Fibroblast of villous mesenchyme (primary cell): Measurements from ENCODE around the gene SLC22A31. TPM values are rescaled to one million over a fixed set of nuclear protein-coding genes. Genes with fewer than 3 reads are reported as not detected.

Experiments used
- DNase-seq: peaks from one replicate; pipeline ENCODE4 v3.0.0-alpha.2; 2010; ENCODE audit warnings: low read depth
- H3K4me3 ChIP-seq: 2 replicates; pipeline ENCODE4 v1.5.1; 2011; ENCODE audit warnings: low read depth, mild to moderate bottlenecking, low read length
- total RNA-seq: library from RNA; depleted of rRNA; stranded (reverse); fragments of >200 nt; gene quantifications from 2 replicates; pipeline ENCODE4 v1.2.3, GENCODE V29; 2012
- TF ChIP-seq, protein P1 (sequence below): IDR thresholded peaks from 2 replicates; pipeline ENCODE4 v1.5.1; 2012; ENCODE audit warnings: low read depth, mild to moderate bottlenecking, low read length; ENCODE audit not compliant: insufficient read depth

The SLC22A31 gene
- total RNA-seq, 1 donor, result under 0.01 TPM

DNA sequence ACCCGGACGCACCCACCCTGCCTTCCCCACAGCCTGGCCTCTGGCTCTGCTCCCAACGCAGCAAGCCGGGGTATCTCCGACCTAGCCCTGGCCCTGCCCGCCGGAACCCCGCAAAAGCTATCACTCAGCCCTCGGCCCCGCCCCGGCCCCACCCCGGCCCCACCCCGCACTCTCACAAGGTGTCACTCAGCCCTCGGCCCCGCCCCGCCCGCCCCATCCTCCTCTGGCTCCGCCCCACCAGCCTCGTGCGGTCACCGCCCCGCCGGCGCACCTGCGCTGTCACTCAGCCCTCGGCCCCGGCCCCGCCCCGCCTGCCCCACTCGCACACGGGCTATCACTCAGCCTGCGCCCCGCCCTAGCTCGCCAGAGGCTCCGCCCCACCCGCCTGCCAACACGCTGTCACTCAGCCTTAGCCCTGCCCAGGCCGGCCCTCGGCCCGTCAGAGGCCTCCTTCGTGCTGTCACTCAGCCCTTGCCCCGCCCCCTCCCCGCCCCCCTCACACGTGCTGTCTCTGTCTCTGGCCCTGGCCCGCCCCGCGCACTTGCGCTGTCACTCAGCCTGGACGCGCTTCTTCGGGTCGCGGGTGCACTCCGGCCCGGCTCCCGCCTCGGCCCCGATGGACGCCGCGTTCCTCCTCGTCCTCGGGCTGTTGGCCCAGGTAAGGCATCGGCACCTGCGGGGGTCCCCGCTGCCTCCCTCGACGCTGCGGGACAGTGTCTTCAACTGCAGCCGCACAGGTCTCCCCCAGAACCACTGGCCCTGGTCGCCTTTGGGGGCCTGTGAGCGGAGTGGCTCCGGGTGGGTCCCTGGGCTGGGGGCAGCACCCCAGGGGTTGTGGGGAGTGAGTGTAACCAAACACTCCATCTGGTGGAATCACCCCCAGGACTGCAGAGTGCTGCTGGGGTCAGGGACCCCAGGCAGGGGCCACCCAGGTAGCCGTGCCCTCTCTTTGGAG, 28.8 kb downstream of the SLC22A31 start, which contains the start of gene CDH15:
CDH15 (plus strand) TSS at position 533 of the 955 bp plus-strand sequence; CDS start at position 617, 84 bp downstream.
- peak; percentile 79 for DNase-seq
- TF ChIP-seq, protein P1, sequence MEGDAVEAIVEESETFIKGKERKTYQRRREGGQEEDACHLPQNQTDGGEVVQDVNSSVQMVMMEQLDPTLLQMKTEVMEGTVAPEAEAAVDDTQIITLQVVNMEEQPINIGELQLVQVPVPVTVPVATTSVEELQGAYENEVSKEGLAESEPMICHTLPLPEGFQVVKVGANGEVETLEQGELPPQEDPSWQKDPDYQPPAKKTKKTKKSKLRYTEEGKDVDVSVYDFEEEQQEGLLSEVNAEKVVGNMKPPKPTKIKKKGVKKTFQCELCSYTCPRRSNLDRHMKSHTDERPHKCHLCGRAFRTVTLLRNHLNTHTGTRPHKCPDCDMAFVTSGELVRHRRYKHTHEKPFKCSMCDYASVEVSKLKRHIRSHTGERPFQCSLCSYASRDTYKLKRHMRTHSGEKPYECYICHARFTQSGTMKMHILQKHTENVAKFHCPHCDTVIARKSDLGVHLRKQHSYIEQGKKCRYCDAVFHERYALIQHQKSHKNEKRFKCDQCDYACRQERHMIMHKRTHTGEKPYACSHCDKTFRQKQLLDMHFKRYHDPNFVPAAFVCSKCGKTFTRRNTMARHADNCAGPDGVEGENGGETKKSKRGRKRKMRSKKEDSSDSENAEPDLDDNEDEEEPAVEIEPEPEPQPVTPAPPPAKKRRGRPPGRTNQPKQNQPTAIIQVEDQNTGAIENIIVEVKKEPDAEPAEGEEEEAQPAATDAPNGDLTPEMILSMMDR, result no peak
- H3K4me3 ChIP-seq, result peak within 1 kb of the TSS; percentile 42

DNA sequence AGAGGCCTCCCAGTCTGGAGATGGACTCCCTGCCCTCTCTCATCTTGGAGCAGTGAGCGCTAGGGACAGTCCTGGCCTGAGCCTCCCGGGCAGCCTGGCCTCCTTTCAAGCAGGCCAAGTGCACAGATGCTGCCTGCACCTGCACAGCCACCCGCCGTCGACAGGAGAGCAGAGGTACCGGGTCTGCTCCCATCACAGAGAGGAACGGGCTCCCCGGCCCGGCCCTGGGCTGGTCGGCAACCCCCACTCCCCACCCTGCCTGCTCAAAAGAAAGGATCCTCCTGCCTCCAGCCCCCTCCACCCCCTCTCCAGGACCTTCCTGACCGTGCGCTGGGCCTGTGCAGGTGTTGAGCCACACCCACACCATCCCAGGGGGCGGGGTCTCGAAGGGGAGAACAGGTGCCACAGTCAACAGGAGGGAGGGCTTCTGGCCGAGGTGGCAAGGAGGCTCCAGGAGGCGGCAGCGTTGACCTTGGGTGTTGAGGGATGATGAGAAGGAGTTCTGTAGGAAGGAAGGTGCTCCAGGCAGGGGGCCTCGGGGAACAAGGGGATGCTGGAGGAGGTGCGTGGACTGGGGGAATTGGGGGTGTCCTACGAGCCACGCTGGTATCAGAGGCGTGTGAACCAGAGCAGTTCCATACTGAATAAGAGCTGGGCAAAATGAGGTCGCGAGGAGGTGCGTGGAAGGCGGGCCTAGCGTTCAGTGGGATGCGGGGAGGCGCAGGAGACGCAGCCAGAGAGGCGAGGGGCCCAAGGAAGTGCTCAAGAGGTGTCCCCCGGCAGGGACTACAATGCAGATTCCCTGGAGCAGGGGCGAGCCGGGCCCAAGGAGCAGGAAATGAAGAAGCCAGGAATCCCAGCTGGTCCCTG, 29.8 kb downstream of the SLC22A31 start:
- TF ChIP-seq, protein P1, result no peak
- peak overlapping the region; percentile 42 for H3K4me3 ChIP-seq
- DNase-seq, result no peak

DNA sequence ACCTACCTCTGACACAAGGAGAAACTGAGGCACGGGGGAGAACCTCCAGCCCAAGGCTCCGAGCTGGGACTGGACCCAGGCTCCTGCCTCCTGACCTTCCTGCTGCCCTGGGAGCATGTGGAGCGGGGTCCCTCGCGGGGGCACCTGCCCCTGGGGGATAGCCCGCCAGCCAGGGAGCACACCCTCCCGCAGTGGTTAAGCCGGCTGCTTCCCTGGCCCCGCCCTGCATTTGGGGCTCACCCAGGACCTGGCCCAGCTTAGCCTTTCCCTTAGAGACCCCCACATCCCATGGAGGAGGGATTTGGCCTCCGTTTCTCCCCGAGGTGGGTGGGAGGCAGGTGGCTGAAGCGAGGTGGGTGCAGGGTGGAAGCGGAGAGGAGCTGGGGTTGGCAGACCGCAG, 30.6 kb downstream of the SLC22A31 start:
- no peak overlapping the region for H3K4me3 ChIP-seq
- DNase-seq, result no peak
- TF ChIP-seq, protein P1, result no peak

DNA sequence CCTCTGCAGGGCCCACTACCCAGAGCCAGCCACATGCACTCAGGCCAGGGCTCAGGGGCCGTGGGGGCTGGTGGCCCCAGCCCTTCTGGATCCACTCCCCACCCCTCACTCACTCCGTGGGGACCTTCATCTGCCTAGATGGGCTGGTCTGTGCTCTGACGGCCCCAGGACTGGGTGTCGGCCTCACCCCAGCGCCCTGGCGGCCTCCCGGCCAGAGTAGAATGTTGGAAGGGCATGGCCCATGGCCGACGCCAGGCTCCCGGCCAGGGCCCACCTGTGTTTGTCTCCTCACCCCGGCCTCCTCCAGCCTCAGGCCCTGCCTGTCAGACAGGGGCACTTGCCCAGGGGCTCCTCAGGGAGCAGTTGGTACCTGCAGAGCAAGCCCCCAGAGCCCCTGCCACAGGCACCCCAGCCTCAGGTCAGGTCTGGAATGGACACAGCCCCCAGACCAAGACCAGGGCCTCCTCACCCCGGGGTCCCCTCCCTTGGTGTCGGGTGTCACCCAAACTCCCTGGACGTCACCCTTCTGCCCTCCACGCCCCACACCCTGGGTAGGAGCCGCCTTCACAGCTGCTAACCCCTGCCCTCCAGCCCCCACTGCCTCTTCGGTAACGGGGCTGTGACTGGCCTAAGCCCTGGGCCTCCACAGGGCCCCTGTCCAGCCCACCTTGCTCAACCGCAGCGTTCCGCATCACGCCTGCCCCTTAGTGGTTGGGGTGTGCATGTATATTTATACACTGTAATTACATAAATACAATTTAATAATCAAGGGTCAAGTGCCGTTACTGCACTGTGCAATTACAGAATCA, 31.8 kb downstream of the SLC22A31 start:
- no peak for DNase-seq
- H3K4me3 ChIP-seq, result no peak overlapping the region
- TF ChIP-seq, protein P1, result no peak

DNA sequence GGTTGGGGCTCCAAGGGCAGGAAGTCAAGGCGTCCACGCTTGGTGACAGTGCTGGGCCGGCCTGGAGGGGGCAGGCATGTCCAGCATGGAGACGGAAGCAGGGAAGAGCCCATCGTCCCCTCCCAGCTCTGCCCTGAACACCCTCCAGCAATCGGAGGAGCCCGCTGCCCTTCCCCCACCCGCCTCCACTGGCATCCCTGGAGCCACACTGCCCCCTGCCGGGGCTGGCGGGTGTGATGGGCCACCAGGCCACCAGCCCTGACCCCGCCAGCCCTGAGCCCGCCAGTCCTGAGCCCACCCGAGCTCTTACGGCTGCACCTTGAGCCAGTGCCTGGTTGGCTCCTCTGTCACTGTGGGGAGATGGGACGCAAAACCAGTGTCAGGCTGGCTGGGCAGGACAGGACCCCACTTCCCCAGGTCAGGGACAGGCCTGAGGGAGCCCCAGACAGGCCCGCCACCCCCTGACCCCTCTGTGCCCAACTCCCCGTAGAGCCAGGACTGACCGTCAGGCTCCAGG, 32.9 kb downstream of the SLC22A31 start:
- peak; percentile 71 for DNase-seq
- no peak overlapping the region for H3K4me3 ChIP-seq
- TF ChIP-seq, protein P1, result peak; percentile 82
